Left cardiac atrium (tissue), 2 donors: ENCODE results near the gene GUCY2D. TPM values are rescaled to one million over a fixed set of nuclear protein-coding genes. Genes with fewer than 3 reads are reported as not detected.

Experiments
- total RNA-seq, 2 donors: library from RNA; stranded (reverse); fragmentation: NEBNext Ultra II Directional; extraction: Animal tissue kit (Norgen Biotek cat#: 25700); gene quantifications; one replicate each; pipeline ENCODE4 v1.2.1, GENCODE V29; 2021
- donor health status: DM: no; HTN: yes; CAD: no; lungs with severe emphysema.
- donor health status: DM: yes; HTN: yes; CAD: no.

GUCY2D gene
- total RNA-seq, 2 donors from 2014 or later: 0.10 to 0.38 TPM

Other genes starting within 250 kb of the GUCY2D start
- gene KDM6B, start 168.4 kb upstream of the GUCY2D start, total RNA-seq: 10 to 100 TPM; 24.2 to 31.7 TPM
- gene TMEM88, start 147.5 kb upstream of the GUCY2D start, total RNA-seq: 10 to 100 TPM; 32.5 to 33.6 TPM
- gene NAA38, start 145.1 kb upstream of the GUCY2D start, total RNA-seq: 10 to 100 TPM; 66.9 to 83.1 TPM
- gene CYB5D1, start 144.6 kb upstream of the GUCY2D start, total RNA-seq: 10 to 100 TPM; 15.6 to 17.1 TPM
- 10 to 100 TPM; 24.9 to 32.9 TPM for gene CHD3, start 113.8 kb upstream of the GUCY2D start, total RNA-seq
- gene RNF227, start 86.3 kb upstream of the GUCY2D start, total RNA-seq: 1 to 10 TPM; 1.1 to 1.3 TPM
- gene KCNAB3, start 72.8 kb upstream of the GUCY2D start, total RNA-seq: under 1 TPM; 0.71 to 0.97 TPM
- 100 to 1,000 TPM in 1 of 2 donors, 10 to 100 TPM in 1; 79.6 to 107 TPM for gene TRAPPC1, start 70.7 kb upstream of the GUCY2D start, total RNA-seq
- gene CNTROB, start 70.4 kb upstream of the GUCY2D start, total RNA-seq: 10 to 100 TPM; 13.6 to 14.8 TPM
- under 1 TPM in 1 of 2 donors, not detected in 1; 0.39 TPM for gene ALOX15B, start 36.4 kb downstream of the GUCY2D start, total RNA-seq
- not detected for gene ALOX12B, start 85.1 kb downstream of the GUCY2D start, total RNA-seq
- not detected for gene ALOXE3, start 115.9 kb downstream of the GUCY2D start, total RNA-seq
- gene HES7, start 121.5 kb downstream of the GUCY2D start, total RNA-seq: under 1 TPM; 0.38 to 0.47 TPM
- 100 to 1,000 TPM; 125 to 134 TPM for gene PER1, start 149.8 kb downstream of the GUCY2D start, total RNA-seq
- gene VAMP2, start 160.3 kb downstream of the GUCY2D start, total RNA-seq: 10 to 100 TPM; 59.1 to 72.3 TPM
- 1 to 10 TPM; 6.8 to 8.0 TPM for gene TMEM107, start 173.8 kb downstream of the GUCY2D start, total RNA-seq
- 1 to 10 TPM; 5.8 to 8.9 TPM for gene BORCS6, start 187.6 kb downstream of the GUCY2D start, total RNA-seq
- 1 to 10 TPM; 1.4 to 1.5 TPM for gene AURKB, start 208.0 kb downstream of the GUCY2D start, total RNA-seq
- gene CTC1, start 245.4 kb downstream of the GUCY2D start, total RNA-seq: 10 to 100 TPM; 16.0 to 16.6 TPM
- 10 to 100 TPM; 13.5 to 24.1 TPM for gene PFAS, start 246.7 kb downstream of the GUCY2D start, total RNA-seq